ENCODE data around the gene C3orf22.
"Not testable (repeated sequence)": the region's sequence is repeated elsewhere in the genome, so short reads cannot be mapped to it uniquely, and the experiment has no call there.

The C3orf22 gene

DNA sequence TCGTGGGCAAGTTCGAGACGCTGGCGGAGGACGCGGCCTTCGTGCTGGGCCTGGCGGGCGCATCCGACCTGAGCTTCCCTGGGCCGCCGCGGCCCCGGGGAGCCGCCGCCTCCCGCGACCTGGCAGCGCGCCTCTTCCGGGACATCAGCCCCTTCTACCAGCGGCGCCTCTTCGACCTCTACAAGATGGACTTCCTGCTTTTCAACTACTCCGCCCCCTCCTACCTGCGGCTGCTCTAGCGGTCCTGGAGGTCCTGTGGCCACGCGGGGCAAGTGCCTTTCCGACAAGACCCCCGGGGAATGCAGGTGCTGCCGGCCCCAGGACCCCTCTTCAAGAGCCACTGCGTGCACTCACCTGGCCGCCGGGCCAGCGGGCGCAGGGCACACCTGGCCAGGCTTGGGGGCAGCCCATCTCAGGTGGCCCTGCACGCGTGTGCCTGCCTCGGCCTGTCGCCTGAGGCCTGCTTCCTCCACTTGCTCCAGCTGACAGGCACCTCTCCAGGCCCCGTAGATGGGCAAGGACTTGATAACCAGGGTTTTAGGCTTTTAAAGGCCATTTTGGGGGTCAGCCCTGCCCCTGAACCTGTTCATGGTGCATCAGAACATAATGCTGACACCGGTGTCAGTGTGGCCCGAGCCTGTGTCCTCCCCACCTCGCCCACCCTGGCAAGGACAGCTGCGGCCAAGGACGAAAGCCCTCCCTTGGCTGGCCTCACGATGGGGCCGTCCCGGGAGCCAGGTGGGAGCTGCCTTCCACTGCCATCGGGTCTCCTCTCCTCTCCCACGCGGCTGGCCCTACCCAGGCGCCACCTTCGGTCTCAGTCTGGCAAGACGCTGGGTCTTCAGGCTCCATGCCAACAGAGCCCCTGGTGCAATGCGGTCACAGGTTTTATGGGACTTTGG is 16.1 kb downstream of the C3orf22 start:
- no peak for DNase-seq

DNA sequence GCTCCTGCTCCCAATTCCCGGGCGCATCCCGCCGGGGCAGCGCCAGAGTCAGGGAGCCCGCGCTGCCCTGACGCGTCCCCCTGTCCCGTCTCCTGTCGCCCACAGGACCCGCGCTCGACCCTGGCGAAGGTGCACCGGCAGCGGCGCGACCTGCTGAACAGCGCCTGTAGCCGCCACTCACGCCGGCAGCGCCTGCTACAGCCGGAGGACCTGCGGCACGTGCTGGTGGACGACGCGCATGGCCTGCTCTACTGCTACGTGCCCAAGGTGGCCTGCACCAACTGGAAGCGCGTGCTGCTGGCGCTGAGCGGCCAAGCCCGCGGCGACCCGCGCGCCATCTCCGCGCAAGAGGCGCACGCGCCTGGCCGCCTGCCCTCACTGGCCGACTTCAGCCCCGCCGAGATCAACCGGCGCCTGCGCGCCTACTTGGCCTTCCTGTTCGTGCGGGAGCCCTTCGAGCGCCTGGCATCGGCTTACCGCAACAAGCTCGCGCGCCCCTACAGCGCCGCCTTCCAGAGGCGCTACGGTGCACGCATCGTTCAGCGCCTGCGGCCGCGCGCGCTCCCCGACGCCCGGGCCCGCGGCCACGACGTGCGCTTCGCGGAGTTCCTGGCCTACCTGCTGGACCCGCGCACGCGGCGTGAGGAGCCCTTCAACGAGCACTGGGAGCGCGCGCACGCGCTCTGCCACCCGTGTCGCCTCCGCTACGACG is 16.9 kb downstream of the C3orf22 start:
- no peak for DNase-seq

DNA sequence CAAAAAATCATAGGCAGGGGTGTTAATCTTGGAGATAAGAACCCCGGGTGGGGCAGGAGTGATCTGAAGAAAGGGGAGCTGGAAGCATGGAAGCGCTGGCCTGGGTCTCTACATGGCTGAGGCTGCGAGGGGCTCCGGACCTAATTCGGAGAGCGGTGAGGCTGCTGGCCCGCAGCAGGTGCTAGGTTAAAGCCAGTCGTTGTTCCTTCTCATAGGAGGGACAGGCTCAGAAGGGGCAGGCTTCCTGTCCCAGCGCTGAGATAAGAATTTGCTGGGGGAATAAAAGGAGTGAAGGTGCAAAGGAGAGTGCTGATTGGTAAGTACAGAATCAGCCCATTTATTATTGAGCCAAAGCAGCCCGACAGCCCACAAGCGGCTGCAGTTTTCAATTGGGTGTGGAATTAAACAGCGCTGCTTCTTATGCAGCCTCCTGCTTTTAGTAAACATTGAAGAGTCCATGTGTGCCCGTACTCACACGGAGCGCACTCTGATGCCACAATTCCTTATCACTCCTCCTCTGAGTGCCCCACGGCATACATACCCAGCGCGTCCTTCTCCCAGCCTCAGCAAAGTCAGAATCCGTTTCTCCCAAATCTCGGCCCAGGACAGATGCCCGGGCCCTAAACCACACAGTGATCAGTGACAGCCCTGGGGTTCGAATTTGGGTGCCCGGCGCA is 17.6 kb downstream of the C3orf22 start:
- DNase-seq = no peak

DNA sequence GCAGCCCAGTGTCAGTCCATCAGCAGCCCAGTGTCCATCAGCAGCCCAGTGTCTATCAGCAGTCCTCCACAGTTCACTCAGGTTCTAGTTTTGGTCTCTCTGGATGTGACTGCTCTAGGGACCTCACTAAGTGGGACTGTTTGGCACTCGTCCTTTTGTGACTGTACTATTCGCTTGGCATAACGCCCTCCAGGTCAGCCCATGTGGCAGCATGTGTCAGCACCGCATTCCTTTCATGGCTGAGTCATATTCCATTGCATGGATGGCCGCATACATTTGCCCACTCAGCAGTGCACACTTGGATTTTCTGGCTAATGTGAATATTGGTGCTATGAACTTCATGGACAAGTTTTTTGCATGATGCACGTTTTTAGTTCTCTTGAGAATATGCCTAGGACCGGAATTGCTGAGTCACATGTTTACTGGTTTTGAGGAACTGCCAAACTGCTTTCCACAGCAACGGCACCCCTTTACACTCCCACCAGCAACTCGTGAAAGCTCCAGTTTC is 18.3 kb downstream of the C3orf22 start:
- DNase-seq = peak; percentile 41

DNA sequence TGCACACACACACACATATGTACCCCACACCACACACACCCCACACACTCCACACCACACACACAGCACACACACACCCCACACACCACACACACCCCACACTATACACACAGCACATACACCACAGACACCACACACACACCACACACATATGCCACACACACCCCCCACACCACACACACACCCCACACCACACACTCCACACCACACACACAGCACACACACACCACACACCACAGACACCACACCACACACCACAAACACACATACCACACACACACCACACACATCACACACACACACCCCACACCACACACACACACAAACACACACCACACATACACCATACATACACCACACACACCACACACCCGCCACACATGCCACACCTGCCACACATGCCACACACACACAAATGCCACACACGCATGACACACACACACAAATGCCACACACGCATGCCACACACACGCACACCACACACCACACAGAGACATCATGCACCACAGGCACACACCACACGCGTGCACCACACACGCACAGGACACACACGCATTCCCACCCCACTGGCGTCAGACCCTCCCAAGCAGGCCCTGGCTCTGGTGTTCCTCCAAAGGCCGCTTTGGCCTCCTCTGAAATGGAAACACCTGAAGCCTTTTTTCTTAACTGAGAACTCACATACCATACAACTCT is 19.0 kb downstream of the C3orf22 start:
- peak; percentile 20 for DNase-seq

- peak; percentile 7 for DNase-seq
These were observed 19.8 kb downstream of the C3orf22 start for GRCh38 chr3:126538966-126539365.

- peak; percentile 22 for DNase-seq
These were observed 20.4 kb downstream of the C3orf22 start for GRCh38 chr3:126538316-126538715.

DNA sequence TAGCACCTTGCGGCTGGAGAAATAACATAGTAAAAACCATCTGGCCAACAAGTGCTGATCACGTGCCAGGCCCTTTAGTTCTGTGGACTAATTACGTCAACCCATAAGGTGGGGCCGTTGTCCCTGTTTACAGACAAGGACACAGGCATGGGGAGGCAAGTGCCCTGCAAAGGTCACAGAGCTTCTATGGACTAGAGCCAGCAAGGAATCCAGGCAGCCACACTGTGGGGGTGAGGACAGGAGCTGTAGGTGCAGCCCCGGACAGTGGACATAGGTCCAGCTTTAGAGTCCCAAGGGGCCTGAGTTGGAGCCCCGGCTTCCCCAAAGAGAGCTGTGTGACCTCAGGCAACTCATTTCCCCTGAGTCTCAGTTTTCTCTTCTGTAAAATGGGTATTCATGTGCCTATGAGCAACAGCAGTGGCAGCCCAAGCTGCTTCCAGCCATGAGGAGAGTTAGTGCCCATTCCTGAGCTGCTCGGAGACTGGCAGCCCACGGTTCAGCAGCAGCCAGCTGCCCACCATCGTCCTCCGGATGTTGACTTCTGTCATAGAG is 20.9 kb downstream of the C3orf22 start:
- DNase-seq = peak; percentile 25

DNA sequence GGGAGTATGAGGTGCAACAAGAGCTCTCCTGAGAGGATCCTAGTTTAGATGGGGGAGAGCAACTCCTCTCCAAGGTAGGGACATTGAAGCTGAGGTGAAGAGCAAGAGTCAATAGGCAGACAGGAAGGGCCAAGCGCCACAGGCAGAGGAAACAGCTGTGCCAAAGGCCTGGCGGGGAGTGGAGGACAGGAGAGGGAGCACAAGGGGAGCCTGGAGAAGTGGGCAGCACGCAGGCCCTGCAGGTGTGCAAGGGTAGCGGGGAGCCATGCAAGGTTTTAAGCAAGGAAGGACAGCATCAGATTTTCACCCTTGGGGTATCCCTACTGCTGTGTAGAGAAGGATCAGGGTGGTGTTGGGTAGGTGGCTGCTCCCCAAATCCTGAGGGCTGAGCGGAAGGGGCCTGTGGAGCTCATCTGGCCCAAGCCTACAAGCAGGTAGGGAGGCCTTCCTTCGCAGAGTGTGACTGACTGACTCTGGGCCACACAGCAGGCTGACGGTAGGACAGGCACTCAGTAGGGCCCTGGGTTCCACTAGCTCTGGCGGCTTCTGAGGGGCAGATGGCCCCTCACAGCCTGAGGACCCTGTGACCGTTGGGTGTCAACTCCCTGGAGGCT is 21.5 kb downstream of the C3orf22 start:
- peak; percentile 24 for DNase-seq

DNA sequence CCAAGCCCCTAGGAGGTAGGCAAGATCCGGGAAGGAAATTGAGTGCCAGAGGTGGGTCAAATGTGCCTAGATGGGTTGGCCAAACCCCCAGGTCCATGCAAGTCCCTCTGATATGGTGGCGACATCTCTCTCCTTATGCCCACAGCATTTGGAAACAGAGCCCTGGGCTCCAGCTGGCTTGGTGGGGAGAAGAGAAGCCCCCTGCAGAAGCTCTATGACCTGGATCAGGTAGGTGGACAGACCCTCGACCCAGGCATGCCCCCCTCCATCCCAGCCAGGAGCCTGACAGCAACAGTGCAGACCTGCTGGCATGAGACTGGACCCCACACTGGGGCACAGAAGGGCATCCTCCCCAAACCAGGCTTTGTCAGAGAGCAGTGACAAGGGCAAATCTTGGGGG is 22.6 kb downstream of the C3orf22 start:
- DNase-seq = peak; percentile 6

GRCh38 chr3:126535636-126536035 is 23.1 kb downstream of the C3orf22 start:
- peak; percentile 3 for DNase-seq

DNA sequence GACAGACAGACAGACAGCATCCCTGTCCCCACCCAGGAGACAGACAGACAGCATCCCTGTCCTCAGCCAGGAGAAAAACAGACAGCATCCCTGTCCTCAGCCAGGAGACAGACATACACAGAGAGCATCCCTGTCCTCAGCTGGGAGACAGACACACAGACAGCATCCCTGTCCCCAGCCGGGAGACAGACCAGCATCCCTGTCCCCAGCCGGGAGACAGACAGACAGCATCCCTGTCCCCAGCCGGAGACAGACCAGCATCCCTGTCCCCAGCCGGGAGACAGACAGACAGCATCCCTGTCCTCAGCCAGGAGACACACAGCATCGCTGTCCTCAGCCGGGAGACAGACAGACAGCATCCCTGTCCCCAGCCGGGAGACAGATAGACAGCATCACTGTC is 24.0 kb downstream of the C3orf22 start:
- DNase-seq = not testable (repeated sequence)

- no peak for DNase-seq
These were observed 25.2 kb downstream of the C3orf22 start for GRCh38 chr3:126533506-126533905.

GRCh38 chr3:126531051-126531330 is 27.7 kb downstream of the C3orf22 start:
- DNase-seq = no peak

DNA sequence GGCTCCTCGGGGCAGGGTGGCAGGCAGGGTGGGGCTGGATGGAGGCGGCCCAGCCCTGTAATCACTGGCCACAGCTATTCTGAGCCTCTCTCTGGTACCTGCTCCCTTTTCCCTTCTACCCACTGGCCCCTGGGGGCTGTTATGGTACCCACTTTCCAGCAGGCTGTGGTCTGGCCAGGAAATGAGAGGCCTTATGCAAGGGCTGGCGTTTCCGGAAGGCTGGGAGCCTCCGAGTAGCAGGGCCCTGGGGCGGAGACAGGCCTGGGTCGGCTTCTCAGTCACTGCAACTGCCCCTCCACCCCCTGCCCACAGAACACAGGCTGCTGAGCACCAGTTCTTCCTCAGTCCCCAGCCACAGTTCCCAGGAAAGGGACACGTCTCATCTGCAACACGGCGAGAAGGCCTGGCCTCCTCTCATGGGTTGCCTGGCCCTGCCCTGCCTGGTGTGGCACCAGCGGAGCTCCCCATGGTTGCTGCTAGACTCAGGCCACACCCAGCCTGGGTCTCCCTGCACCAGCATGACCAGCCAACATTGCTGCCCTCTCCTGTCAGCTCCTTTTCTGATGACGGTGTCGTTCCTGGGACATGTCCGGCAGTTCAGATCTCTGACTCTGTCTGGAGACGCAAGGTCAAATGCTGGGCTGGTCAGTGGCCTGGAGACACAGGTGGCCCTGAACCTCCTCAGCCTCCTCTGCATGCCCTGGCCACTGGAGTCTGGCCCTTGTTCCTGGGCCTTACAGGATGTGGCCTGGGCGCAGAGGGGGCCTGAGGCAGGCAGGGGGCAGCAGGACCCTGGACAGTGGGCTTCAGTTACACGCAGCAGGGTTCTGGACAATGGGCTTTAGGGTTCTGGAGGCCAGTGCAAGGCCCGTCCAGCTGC is 28.3 kb downstream of the C3orf22 start:
- DNase-seq = peak; percentile 84

DNA sequence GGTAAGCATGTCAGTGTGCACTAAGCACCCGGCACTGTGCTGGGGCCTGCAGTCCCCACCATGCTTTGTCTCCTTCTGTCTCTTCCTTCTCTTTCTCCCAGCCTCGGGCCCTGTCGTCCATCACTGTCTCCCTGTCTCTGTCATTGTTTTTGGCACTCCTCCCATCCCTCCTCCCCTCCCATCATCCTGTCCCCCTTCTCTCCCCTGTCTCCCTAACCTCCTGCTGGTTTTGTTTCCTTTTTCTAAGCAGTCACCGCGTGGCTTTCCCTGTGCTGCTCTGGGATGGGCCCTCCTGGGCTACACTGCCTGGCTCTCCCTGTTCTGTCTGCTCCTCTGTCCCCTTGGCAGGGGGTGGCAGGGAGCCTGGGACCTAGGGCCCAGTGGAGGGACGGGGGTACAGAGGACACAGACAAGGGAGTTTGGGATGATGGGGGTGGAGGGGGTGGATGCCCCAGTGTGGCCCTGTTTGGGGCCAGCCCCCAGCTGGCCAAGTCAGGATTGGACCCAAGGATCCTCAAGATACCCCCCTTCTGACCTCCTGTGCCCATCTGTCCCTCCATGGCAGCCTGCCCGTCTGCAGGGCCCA is 29.1 kb downstream of the C3orf22 start:
- peak; percentile 28 for DNase-seq

- peak; percentile 16 for DNase-seq
These were observed 29.8 kb downstream of the C3orf22 start for GRCh38 chr3:126528800-126529541.

DNA sequence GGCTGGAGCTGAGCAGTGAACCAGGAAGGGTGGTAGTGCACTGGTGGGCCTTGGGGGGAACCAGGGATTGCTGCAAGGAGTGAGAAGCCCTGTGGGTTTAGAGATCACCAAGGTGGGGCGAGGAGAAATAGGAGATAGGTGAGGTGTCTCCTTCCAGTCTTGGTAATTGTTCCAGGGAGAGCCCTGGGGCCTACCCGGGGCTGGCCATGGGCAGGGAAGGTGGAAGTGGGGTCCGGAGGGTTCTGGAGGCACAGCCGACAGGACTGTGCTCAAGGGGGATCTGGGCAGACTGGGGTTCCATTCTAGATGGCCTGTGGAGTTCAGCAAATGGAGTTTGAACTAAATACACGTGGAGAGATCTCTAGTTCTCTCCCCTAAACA is 30.3 kb downstream of the C3orf22 start:
- no peak for DNase-seq

DNA sequence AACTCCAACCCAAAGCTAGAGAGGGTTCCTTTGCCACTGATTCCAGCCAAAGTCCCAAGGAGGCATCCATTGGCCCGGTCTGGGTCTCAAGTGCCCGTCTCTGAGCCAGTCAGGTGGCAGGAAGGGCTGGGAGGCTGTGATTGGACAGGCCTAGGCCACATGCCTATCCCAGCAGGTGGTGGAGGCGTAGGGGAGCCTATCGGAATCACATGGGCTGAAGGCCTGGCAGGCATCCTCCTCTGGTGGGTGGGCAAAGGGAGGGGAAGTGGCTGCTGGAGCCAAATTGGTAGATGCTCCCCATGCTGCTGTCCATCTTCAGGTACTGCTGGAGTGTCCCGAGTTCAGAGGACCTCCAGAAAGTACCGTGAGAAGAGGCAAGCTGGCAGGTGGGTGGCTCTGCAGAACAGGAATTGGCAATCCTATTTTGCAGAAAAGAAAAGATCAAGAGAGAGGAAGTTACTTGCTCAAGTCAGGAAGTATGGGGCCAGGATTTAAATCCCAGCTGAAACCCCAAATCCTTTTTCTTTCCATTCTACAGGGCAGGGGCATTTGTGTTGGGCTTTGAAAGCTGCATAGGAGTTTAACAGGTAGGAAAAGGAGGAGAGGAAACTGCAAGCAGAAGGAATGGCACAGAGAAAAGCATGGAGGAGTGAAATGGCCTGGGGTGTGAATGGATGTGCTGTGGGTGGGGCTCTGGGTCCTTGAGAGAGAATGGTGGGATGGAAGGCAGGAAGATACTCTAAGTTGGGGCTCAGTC is 31.1 kb downstream of the C3orf22 start:
- DNase-seq = no peak
